Small intestine (tissue), 7 donors: Measurements from ENCODE around the gene CAPN10. TPM values are rescaled to one million over a fixed set of nuclear protein-coding genes. Genes with fewer than 3 reads are reported as not detected.

Experiments
- DNase-seq, 2 donors: peaks; one replicate each; pipeline versions ENCODE4 v3.0.0 to v3.0.0-alpha.2; 2013
- FAIRE-seq: peaks from 2 replicates; lab custom pipeline; 2012; peaks lifted over from hg19 to GRCh38; lab: Jason Lieb, UNC
- H3K27ac ChIP-seq, 3 donors: one replicate each; pipeline ENCODE4 v1.5.1; 2013; ENCODE audit warnings: low read length in 2 of 3, mild to moderate bottlenecking in 2 of 3, control low read depth in 1 of 3, inconsistent platforms in 1 of 3, low read depth in 1 of 3, moderate library complexity in 1 of 3
- H3K27me3 ChIP-seq, 3 donors: one replicate each; pipeline ENCODE4 v1.6.1; 2013; ENCODE audit warnings: low read length in 3 of 3, inconsistent platforms in 1 of 3; ENCODE audit not compliant: control insufficient read depth in 3 of 3, insufficient read depth in 3 of 3
- H3K36me3 ChIP-seq, 3 donors: one replicate each; pipeline ENCODE4 v1.6.1; 2013; ENCODE audit warnings: low read length in 3 of 3, inconsistent platforms in 1 of 3, low read depth in 1 of 3, mild to moderate bottlenecking in 1 of 3, moderate library complexity in 1 of 3; ENCODE audit not compliant: control insufficient read depth in 3 of 3, insufficient read depth in 2 of 3
- H3K4me1 ChIP-seq, 3 donors: one replicate each; pipeline ENCODE4 v1.6.1; 2013; ENCODE audit warnings: low read length in 2 of 3, inconsistent platforms in 1 of 3, low read depth in 1 of 3, mild to moderate bottlenecking in 1 of 3, moderate library complexity in 1 of 3; ENCODE audit not compliant: control insufficient read depth in 3 of 3, insufficient read depth in 2 of 3
- H3K4me3 ChIP-seq, 3 donors: one replicate each; pipeline ENCODE4 v1.5.1; 2013; ENCODE audit warnings: low read length in 3 of 3, control low read depth in 1 of 3, inconsistent platforms in 1 of 3, low read depth in 1 of 3, mild to moderate bottlenecking in 1 of 3, moderate library complexity in 1 of 3
- H3K9me3 ChIP-seq, 2 donors: one replicate each; pipeline ENCODE4 v1.6.1; 2013; ENCODE audit warnings: low read depth in 1 of 2, low read length in 1 of 2; ENCODE audit not compliant: control insufficient read depth in 2 of 2, insufficient read depth in 1 of 2
- WGBS, 3 donors: extraction: QIAGEN DNeasy Blood & Tissue Kit; methylation state at CpG; one replicate each; pipeline ENCODE4 v1.1.7; 2013; 5-methylcytosine and 5-hydroxymethylcytosine counted together
- polyA plus RNA-seq, 4 donors: library from polyadenylated mRNA; stranded (reverse) in 3 of 4; unstranded in 1 of 4; fragments of 200-250 nt in 3 of 4; fragments of 120-200 nt in 1 of 4; gene quantifications; one replicate each; pipeline versions ENCODE4 v1.2.1 to v1.2.3, GENCODE V29; 2013
- donor health status: healthy with polysubstance abuse.
- donor health status: control.
- donor health status: control.
- donor health status: Bipolar disorder and iron deficiency.
- donor health status: healthy.

The CAPN10 gene
- polyA plus RNA-seq, 4 donors: 19.7 to 33.8 (median 32.1) TPM

- Histone ChIP-seq H3K4me1 (peaks cover 4 to 18% (median 6%) of the 10 kb centered on the region in 3 donors), H3K36me3 (peaks cover 7 to 89% (median 20%) of the 10 kb centered on the region in 3 donors), H3K4me3 (no peak overlapping the region), H3K27ac (no peak overlapping the region), H3K9me3 (no peaks in the 10 kb centered on the region), H3K27me3 (no peaks in the 10 kb centered on the region)
- 84 to 89% (median 88%) methylated on average over 23 of the region's 23 CpGs for WGBS, 3 donors
- no peak for DNase-seq
- no peak for FAIRE-seq
These were observed 11.2 kb upstream of the CAPN10 start for GRCh38 chr2:240575101-240575965.

DNA sequence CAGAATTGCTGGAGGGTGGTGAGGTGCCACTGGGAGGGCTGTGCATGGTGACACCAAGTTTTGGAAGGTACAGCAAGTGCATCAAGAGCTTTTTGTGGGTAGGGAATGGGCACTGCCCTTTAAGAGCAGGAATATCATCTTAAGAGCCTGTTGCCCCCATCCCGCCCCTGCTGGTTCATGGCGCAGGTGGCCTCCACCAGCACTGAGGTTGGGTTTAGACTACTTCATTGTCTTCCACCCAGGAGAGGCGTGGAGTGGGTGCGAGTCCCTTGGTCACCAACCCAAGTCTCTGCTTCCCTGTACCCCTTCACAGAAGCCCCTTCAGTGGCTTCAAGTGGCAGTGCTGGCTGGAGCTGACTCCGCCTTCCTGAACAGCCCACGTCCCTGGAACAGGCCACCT is 10.5 kb upstream of the CAPN10 start:
- Histone ChIP-seq H3K4me3 (no peak overlapping the region), H3K4me1 (peaks cover 4 to 25% (median 6%) of the 10 kb centered on the region in 3 donors), H3K9me3 (no peaks in the 10 kb centered on the region), H3K36me3 (peaks cover 7 to 86% (median 20%) of the 10 kb centered on the region in 3 donors), H3K27me3 (no peaks in the 10 kb centered on the region), H3K27ac (no peak overlapping the region)
- FAIRE-seq (no peak), DNase-seq (no peak)
- 79 to 86% (median 82%) methylated on average over 6 of the region's 6 CpGs for WGBS, 3 donors

DNA sequence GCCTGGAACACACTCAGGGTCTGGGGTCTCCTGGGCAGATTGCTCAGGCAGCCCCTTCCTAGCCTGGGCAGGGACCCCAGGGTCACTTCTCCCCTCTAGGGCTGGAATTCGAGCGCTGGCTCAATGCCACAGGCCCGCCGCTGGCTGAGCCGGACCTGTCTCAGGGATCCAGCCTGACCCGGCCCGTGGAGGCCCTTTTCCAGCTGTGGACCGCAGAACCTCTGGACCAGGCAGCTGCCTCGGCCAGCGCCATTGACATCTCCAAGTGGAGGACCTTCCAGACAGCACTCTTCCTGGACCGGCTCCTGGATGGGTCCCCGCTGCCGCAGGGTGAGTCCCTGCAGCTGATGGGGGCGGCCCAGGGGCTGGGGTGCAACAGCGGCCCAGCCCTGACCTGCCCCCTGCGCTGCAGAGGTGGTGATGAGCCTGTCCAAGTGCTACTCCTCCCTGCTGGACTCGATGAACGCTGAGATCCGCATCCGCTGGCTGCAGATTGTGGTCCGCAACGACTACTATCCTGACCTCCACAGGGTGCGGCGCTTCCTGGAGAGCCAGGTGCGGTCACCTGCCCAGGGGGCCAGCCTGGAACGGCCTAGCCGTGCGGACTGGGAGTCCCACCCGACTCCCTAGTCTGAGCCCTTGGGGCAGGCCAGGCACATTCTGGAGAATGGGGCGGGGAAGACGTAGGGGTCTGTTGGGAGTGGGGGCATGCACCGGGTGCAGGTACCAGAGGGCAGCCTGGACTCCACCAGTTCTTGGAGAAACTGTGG is 9.9 kb upstream of the CAPN10 start:
- no peak overlapping the region for H3K4me3 ChIP-seq
- peaks cover 4 to 25% (median 6%) of the 10 kb centered on the region in 3 donors for H3K4me1 ChIP-seq
- peaks cover 0 to 3% of the 10 kb centered on the region in 2 donors for H3K9me3 ChIP-seq
- WGBS, 3 donors: 92 to 93% (median 93%) methylated on average over 25 to 32 of the region's 32 CpGs
- FAIRE-seq (no peak), DNase-seq (no peak)
- no peak overlapping the region for H3K27ac ChIP-seq
- H3K36me3 ChIP-seq: peaks cover 7 to 85% (median 20%) of the 10 kb centered on the region in 3 donors
- H3K27me3 ChIP-seq: no peaks in the 10 kb centered on the region

GRCh38 chr2:240577281-240578109 is 9.0 kb upstream of the CAPN10 start:
- peaks cover 4 to 25% (median 6%) of the 10 kb centered on the region in 3 donors for H3K4me1 ChIP-seq
- H3K27ac ChIP-seq: no peak overlapping the region
- peaks cover 5 to 78% (median 20%) of the 10 kb centered on the region in 3 donors for H3K36me3 ChIP-seq
- no peak overlapping the region for H3K4me3 ChIP-seq
- peaks cover 0 to 8% of the 10 kb centered on the region in 2 donors for H3K9me3 ChIP-seq
- H3K27me3 ChIP-seq: no peaks in the 10 kb centered on the region
- DNase-seq: no peak
- no peak for FAIRE-seq
- WGBS, 3 donors: 83 to 88% (median 87%) methylated on average over 19 to 26 of the region's 26 CpGs

GRCh38 chr2:240578110-240578450 is 8.5 kb upstream of the CAPN10 start:
- no peak overlapping the region for H3K4me3 ChIP-seq
- FAIRE-seq (no peak), DNase-seq (no peak)
- no peaks in the 10 kb centered on the region for H3K27me3 ChIP-seq
- H3K9me3 ChIP-seq: peaks cover 0 to 8% of the 10 kb centered on the region in 2 donors
- H3K27ac ChIP-seq: no peak overlapping the region
- WGBS, 3 donors: 84 to 92% (median 87%) methylated on average over 9 of the region's 9 CpGs
- H3K4me1 ChIP-seq: peaks cover 4 to 25% (median 6%) of the 10 kb centered on the region in 3 donors
- peaks cover 5 to 74% (median 20%) of the 10 kb centered on the region in 3 donors for H3K36me3 ChIP-seq

DNA sequence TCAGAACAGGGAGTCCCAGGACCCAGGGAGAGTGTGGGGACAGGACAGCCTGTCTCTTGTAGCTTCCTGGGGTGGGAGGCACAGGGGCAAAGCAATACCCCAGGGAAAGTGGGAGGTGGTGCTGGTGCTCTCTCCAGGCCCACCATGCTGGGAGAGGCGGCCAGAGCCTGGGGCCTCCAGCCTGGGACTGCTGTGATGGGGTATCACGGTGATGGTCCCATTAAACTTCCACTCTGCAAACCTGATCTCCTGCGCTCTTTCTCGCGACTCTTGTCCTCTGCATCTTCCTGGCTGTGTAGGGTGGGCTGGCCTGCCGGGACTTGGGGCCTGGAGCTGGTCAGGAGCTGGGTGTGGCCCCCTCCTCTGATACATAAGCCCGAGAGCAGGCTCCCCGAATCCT is 8.0 kb upstream of the CAPN10 start:
- no peaks in the 10 kb centered on the region for H3K27me3 ChIP-seq
- H3K4me3 ChIP-seq: no peak overlapping the region
- H3K4me1 ChIP-seq: peaks cover 4 to 25% (median 6%) of the 10 kb centered on the region in 3 donors
- WGBS, 3 donors: 91 to 95% (median 91%) methylated on average over 8 of the region's 8 CpGs
- FAIRE-seq (no peak), DNase-seq (no peak)
- H3K9me3 ChIP-seq: peaks cover 0 to 8% of the 10 kb centered on the region in 2 donors
- peaks cover 5 to 74% (median 20%) of the 10 kb centered on the region in 3 donors for H3K36me3 ChIP-seq
- no peak overlapping the region for H3K27ac ChIP-seq

DNA sequence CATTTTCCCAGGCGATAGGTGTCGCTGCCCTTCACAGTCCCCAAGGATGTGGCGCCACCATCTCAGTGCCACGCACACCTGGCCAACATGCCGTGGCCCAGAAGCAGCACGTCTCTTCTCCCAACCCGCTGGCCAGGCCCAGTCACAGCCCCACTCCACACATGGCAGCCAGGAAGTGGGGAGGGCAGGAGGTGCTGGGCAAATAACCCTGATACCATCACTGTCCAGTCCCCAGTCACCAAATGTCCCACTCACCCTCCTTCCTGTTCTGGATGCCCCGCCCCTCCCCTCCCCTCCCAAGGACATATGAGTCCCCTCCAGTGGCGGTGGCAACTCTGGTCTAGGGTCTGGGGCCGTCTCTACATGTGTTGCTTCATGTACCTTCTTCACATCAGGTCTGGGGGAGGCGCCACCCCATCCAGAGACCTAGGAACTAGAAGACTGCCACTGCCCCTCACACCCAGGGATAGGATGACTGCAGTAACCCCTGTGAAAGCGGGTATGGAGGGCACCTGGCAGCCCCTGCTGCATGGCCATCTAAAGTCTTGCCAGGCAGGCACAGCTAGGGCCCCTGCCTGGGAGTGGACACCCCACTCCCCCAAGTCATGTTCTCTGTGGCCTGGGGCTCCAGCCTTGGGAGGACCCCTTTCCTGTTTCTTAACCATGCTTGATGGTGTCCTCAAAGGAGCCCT is 7.3 kb upstream of the CAPN10 start:
- Histone ChIP-seq H3K36me3 (peaks cover 5 to 71% (median 20%) of the 10 kb centered on the region in 3 donors), H3K27ac (peak overlapping the region; percentile 66 to 80 (median 72)), H3K4me3 (no peak overlapping the region), H3K27me3 (no peaks in the 10 kb centered on the region), H3K9me3 (peaks cover 0 to 8% of the 10 kb centered on the region in 2 donors), H3K4me1 (peaks cover 4 to 25% (median 6%) of the 10 kb centered on the region in 3 donors)
- FAIRE-seq (no peak), DNase-seq (no peak)
- WGBS, 3 donors: 86 to 93% (median 89%) methylated on average over 12 of the region's 12 CpGs
